Ishikawa (cell line): ENCODE measurements around the gene MAST4.

ENCODE experiments used
- CEBPB ChIP-seq: IDR thresholded peaks from 2 replicates; pipeline ENCODE4 v1.6.1; 2012
- EP300 ChIP-seq: IDR thresholded peaks from 2 replicates; pipeline ENCODE4 v1.6.1; 2012; ENCODE audit warnings: borderline replicate concordance
- TF ChIP-seq, protein P1 (sequence below): IDR thresholded peaks from 2 replicates; pipeline ENCODE4 v1.6.1; 2012; ENCODE audit warnings: low read depth, mild to moderate bottlenecking

DNA sequence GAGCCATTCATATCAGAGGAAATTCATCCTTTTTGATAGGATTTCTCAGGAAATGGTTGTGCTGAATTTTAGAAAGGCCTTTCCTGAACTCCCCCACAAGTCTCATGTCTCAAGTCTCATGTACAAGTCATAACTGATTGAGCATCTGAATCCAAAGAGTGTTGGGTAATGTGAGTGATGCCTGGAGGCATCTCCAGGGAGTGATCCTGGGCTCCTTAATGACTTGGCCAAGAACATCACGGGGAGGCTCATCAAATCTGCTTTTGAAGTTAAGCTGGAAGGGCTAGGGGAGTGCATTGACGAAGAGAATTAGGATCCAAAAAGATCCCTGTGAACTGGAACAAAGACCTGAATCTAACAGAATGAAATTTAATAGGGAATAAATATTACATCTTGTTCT is 79.2 kb downstream of the MAST4 start:
- TF ChIP-seq EP300 (no peak), CEBPB (no peak)
- TF ChIP-seq, protein P1, sequence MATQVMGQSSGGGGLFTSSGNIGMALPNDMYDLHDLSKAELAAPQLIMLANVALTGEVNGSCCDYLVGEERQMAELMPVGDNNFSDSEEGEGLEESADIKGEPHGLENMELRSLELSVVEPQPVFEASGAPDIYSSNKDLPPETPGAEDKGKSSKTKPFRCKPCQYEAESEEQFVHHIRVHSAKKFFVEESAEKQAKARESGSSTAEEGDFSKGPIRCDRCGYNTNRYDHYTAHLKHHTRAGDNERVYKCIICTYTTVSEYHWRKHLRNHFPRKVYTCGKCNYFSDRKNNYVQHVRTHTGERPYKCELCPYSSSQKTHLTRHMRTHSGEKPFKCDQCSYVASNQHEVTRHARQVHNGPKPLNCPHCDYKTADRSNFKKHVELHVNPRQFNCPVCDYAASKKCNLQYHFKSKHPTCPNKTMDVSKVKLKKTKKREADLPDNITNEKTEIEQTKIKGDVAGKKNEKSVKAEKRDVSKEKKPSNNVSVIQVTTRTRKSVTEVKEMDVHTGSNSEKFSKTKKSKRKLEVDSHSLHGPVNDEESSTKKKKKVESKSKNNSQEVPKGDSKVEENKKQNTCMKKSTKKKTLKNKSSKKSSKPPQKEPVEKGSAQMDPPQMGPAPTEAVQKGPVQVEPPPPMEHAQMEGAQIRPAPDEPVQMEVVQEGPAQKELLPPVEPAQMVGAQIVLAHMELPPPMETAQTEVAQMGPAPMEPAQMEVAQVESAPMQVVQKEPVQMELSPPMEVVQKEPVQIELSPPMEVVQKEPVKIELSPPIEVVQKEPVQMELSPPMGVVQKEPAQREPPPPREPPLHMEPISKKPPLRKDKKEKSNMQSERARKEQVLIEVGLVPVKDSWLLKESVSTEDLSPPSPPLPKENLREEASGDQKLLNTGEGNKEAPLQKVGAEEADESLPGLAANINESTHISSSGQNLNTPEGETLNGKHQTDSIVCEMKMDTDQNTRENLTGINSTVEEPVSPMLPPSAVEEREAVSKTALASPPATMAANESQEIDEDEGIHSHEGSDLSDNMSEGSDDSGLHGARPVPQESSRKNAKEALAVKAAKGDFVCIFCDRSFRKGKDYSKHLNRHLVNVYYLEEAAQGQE: no peak
